ENCODE measurements around the gene PKNOX1.

DNA sequence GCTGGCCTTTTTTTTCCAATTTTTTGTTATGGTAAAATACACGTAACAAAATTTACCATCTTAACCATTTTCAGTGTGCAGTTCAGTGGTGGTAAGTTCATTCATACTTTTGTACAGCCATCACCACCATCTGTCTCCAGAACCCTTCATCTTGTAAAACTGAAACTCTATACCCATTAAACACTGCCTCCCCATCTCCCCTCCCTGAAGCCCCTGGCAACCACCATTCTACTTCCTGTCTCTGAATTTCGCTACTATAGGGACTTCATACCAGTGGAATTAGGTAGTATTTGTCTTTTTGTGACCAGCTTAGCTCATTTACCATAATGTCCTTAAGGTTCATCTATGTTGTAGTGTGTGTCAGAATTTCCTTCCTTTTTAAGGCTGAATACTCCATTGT lies 8.7 kb downstream of the PKNOX1 start:
- no peak for TF ChIP-seq EZH2 (IDR thresholded peaks at IDR 0.05; ENCODE audit: low read depth, unreplicated experiment)
- no peak for TF ChIP-seq CTCF (conservative IDR thresholded peaks at IDR 0.05; ENCODE audit: low read depth in 2 of 2)
- TF ChIP-seq CREB1 (CRISPR knock-in tag; IDR thresholded peaks at IDR 0.05; ENCODE audit: low read depth), result no peak

All from GM23338 (cell line).